NCI-H2196 treated with DMSO at 0.1 percent for 48 hours (cell line): ENCODE data around the gene MPZ.
A peak's percentile ranks its signal among the peaks of the same experiment; 100 is the strongest.
"Not testable (repeated sequence)": the region's sequence is repeated elsewhere in the genome, so short reads cannot be mapped to it uniquely, and the experiment has no call there.

ENCODE experiments used
- DNase-seq: peaks from one replicate; lab custom pipeline; 2025; ENCODE audit not compliant: unreplicated experiment; lab: John Stamatoyannopoulos, UW

MPZ gene

DNA sequence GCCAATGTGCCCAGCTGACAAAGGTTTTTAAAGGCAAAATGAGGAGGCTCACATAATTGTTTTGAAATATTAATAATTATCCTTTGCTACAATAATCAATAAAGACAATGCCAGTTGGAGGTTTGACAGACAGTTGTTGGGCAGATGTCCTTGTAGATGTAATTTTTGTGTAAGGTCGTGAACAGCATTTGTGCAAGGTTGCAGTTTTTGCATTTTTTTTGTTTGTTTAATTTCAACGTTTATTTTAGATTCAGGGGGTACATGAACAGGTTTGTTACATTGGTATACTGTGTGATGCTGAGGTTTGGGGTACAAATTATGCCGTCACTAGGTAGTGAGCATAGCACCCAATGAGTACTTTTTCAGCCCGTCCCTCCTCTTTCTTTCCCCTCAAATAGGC is 9.3 kb downstream of the MPZ start:
- DNase-seq: no peak

GRCh38 chr1:161299347-161299746 is 10.4 kb downstream of the MPZ start:
- DNase-seq: no peak

DNA sequence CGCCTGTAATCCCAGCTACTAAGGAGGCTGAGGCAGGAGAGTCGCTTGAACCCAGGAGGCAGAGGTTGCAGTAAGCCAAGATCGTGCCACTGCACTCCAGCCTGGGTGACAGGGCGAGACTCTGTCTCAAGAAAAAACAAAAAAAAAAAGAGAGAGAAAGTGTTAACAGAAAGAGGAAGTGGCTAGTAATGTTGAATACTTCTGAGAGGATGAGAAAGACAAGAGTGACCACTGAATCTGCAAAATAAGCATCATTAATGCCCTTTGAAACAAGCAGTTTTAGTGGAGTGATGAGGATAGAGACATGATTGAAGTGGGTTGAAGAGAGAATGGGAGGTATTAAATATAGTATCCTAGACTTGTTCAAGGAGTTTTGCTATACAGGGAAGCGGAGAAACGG is 11.7 kb downstream of the MPZ start:
- no peak for DNase-seq

DNA sequence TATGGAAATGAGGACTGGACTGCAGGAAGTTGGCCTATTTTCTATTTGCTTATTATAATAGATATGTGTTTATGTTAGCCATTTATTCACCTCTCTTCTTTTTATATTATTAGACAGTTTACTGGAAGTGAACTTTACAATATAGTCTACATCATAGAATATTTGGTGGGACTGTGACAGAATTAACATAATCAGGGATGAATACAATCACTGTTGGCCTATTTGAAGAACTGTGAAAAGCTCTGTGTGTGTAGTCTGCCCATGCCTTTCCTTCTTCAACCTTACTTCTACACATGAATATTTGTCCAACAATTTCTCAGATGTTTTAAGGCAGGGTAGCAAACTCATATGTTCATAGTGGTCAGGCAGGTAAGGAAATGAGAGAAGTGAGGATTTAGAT is 12.4 kb downstream of the MPZ start:
- no peak for DNase-seq

- no peak for DNase-seq
Measured at GRCh38 chr1:161290779-161291178, 19.0 kb downstream of the MPZ start.

DNA sequence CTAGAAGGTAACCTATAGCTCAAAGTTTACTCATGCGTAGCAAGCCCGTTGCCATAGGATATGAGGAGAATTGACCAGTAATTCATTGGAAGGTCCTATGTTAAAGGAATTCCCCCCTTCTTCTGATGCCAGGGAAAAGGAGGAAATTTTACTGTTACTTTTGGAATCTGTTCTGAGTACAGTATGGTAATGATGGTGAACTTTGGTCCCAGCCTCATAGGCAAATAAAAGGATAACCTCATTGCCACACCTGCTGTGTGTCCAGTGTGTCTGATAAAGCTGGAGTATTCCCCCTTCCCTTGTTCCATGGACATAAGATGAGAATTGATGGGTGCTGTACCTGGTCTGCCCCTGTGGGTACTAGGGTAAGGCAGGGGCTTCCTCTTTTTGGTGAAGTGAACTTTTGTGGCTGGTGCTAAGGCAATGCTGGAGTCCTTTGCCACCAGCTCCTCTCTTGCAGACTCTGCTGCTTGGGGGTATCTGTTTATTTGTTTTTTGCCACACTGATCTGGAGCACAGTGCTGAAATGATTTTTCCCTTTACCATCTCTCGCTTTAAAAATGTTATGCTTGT is 22.2 kb downstream of the MPZ start:
- no peak for DNase-seq

GRCh38 chr1:161285521-161285920 is 24.2 kb downstream of the MPZ start:
- DNase-seq: no peak

GRCh38 chr1:161285113-161285512 is 24.7 kb downstream of the MPZ start:
- no peak for DNase-seq

DNA sequence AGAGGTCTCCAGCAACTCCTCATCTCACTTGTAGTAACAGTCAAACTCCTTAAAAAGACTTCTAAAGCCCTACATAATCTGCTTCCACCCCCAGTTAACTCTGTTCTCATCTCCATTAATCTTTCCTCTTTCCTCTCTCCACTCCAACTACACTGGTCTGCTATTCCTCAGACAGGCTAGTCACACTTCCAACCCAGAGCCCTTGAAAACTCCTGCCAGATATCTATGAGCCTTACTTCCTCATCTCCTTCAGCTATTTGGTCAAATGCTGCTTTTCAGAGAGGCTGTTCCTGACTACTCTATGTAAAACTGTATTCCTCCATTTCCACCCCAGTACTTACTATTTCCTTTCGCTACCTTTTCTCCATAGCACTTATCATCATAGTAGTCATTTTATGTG is 26.8 kb downstream of the MPZ start:
- DNase-seq: no peak

- no peak for DNase-seq
Measured at GRCh38 chr1:161274874-161275273, 34.9 kb downstream of the MPZ start.

DNA sequence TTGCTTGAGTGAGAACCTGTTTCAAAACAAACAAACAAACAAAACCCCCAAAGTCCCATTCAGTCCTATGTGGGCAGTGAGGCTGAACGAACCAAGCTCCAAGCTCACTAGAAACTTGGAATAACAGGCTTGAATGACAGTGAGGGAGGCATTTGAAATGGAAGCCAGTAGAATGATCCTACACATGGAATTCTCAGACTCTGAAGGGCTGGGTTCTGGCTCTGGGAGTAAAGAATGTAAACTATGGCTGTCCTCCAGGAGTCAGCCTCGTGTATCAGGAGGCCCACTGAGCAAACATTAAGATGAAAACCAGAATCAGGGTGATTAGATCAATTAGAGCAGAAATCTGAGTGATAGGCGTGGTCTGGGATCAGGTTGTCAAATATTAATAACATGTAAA is 36.4 kb downstream of the MPZ start:
- DNase-seq: no peak

DNA sequence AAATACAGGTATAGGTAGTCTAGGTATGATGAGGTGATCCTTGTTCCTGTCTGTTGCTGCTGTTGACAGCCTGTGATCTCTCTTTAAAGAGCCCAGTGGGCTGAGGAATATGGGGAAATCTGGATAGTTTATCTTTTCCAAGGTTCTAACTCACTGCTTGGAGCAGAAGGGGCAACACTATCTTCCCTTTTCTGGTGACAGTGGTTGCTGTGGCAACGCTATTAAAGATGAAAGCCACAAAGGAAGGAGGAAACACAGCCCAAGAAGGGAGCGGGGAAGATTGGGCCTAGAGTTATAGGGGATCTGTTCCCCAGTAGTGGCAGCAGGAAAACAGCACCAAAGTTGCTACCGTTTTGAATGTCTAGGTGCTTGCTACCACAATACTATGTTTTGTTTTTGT is 42.4 kb downstream of the MPZ start:
- DNase-seq: no peak

- no peak for DNase-seq
Measured at GRCh38 chr1:161266836-161267235, 42.9 kb downstream of the MPZ start.

DNA sequence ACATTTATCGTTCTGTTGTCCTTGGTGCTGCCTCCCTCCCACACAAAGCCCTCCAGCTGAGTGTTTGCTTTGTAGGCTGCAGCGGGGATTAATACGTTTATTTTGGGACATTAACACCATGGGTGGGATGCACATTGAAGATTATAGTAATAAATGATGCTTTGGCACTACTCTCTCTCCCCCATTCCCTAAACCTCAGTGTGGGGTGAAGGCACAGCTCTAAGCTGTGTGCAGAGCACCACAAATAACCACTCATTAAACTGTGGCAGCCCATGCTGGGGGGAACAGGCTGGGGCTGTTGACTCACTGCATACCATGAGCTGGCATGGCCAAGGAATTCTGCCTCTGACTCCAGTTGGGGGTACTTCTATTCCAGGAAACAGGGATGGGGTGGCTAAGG is 43.6 kb downstream of the MPZ start:
- no peak for DNase-seq

- no peak for DNase-seq
Measured at GRCh38 chr1:161265305-161265704, 44.5 kb downstream of the MPZ start.

GRCh38 chr1:161261261-161262235 is 48.2 kb downstream of the MPZ start:
- DNase-seq: no peak

DNA sequence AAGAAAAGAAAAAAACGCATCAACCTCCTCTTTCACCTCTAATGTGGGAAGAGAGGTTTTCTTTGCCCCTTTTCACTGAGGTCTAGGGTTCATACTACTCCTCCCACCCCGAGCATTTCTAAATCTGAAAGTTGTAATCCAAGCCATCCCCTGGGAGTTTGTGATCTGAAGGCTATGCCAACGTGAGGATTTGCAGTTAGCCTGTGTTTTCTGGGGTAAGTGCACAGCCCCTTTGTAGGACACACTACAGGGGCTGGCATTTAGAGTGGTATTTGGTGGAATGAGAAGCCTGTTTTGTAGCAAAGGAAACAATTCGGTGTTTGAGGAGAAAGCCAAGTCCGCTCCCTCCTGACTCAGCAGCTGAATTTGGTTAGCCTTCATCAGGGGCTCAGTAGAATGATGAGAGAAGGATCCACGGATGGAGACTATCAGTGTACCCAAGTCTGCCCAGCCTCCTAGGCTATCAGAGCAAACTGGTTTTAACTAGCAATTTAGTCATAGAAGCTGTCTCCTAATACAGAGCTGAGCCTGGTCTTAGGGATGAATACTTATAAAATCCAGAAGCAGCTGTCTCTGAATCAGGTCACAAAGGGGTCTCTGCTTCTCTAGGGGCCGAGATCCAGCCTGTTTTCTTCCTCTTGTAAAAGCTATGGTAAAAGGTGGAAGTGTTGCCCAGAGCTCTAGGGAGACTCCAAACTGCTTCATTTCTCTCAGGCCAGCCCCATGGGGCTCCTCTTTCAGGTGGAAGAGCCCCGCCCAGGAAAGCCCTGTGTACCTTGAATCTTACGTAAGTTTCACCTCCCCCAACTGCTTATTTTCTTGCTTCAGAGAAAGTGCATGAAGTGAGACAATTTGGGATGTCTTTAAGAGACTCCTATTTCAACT is 49.1 kb downstream of the MPZ start:
- no peak for DNase-seq

DNA sequence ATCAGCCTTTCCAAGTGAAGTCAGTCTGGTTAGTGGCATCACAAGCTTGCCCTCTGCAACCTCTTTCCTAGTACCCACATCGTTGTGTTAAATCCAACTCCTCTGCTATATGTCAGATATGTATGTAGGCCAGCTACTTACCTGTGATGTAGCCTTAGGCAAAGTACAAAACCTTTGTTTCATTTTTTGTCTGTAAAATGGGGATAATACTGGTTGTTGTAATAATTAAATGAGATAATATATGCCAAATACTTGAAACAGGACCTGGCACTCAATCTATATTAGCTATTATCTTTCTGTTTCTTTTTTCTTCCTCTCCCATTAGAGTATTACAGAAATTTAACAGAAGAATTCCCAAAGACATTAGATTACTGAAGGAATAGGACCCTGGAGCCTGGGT is 50.0 kb downstream of the MPZ start:
- DNase-seq: no peak

DNA sequence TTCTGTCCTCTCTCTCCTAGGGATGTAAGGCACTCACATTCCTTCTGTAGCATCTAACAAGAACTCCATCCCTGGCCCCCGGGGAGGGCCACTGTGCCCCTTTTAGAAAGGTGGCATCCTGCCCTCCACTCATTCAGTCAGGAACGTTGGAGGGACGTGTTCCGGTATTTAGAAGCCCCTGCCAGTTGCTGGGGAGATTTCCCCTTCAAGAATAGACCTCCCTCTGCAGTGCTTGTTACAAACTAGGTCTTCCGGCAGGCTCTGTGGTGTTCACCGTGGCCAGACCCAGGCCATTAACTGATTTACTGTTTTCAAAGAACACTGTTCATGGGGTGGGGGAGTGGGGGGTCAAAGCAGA is 50.4 kb downstream of the MPZ start:
- DNase-seq: no peak

- DNase-seq: peak; percentile 26
Measured at GRCh38 chr1:161258439-161259344, 51.1 kb downstream of the MPZ start, which contains the start of gene PCP4L1. TSS of gene PCP4L1 (plus strand) at chr1:161258745. CDS start at chr1:161258975, 230 bp downstream.

GRCh38 chr1:161257109-161257508 is 52.7 kb downstream of the MPZ start:
- not testable (repeated sequence) for DNase-seq
